OCI-LY7 (cell line): ENCODE data around the gene ADRA1B.

Source experiments
- EZH2phosphoT487 ChIP-seq: fragments of 200-600 bp; sonication (generic); IDR thresholded peaks from 2 replicates; pipeline ENCODE4 v1.6.1; 2018; ENCODE audit warnings: low read depth, borderline replicate concordance, mild to moderate bottlenecking, mixed run types, antibody characterized with exemption, low read length, moderate library complexity, mixed read lengths
- TF ChIP-seq, protein P1 (sequence below): fragments of 200-600 bp; sonication (generic); conservative IDR thresholded peaks from 2 replicates; pipeline ENCODE4 v1.5.1; 2014; ENCODE audit warnings: mild to moderate bottlenecking, antibody characterized with exemption, low read length, moderate library complexity, mixed read lengths

DNA sequence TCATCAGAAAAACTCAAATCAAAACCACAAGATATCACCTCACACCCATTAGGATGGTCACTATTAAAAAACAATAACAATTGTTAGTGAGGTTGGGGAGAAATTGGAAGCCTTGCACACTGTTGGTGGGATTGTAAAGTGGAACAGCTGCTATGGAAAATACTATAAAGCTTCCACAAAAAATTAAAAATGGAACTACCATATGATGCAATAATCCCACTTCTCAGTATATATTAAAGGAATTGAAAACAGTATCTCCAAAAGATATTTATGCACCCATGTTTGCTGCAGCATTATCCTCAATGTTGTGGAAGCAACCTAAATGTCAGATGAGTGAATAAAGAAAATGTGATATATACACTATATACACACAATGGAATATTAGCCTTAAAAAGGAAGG lies 14.5 kb upstream of the ADRA1B start:
- TF ChIP-seq, protein P1, sequence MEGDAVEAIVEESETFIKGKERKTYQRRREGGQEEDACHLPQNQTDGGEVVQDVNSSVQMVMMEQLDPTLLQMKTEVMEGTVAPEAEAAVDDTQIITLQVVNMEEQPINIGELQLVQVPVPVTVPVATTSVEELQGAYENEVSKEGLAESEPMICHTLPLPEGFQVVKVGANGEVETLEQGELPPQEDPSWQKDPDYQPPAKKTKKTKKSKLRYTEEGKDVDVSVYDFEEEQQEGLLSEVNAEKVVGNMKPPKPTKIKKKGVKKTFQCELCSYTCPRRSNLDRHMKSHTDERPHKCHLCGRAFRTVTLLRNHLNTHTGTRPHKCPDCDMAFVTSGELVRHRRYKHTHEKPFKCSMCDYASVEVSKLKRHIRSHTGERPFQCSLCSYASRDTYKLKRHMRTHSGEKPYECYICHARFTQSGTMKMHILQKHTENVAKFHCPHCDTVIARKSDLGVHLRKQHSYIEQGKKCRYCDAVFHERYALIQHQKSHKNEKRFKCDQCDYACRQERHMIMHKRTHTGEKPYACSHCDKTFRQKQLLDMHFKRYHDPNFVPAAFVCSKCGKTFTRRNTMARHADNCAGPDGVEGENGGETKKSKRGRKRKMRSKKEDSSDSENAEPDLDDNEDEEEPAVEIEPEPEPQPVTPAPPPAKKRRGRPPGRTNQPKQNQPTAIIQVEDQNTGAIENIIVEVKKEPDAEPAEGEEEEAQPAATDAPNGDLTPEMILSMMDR: no peak
- TF ChIP-seq EZH2phosphoT487: no peak
